Gastrocnemius medialis (tissue), 4 donors: ENCODE measurements around the gene RAD23A.

Source experiments
- POLR2A ChIP-seq, 2 donors: fragments of 450-650 bp; IDR thresholded peaks; one replicate each; pipeline ENCODE4 v1.6.1; 2017; ENCODE audit warnings: antibody characterized with exemption in 2 of 2, mild to moderate bottlenecking in 2 of 2, moderate library complexity in 2 of 2
- TF ChIP-seq, protein P1 (sequence below), 5 experiments: fragments of 450-650 bp in 3 of 5; fragments of 200-600 bp in 2 of 5; sonication (generic) in 2 of 5; IDR thresholded peaks in 4 of 5; conservative IDR thresholded peaks in 1 of 5; 1 replicate in 4 of 5; 2 replicates in 1 of 5; pipeline ENCODE4 v1.5.1; 2016 to 2019; ENCODE audit warnings: antibody characterized with exemption in 5 of 5, mild to moderate bottlenecking in 3 of 5, moderate library complexity in 3 of 5

DNA sequence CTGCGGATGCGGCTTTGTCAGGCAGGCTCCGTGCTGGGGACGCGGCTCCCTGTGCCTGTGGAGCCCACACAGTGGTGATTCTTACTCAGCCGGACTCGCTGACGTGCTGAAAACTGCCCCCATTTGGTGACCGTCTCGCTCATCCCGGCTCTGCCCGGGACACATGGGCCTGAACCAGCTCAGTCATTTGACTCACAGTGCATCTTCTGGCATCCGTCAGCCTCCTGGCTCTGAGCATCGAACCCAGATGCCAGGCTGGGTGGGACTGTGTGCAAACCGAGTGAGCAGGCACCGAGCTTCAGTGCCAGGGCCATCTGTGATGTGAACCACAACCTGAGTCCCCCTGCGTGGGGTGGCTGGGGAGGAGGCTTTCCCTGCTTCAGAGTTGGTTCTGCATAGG is 49.2 kb upstream of the RAD23A start:
- TF ChIP-seq, protein P1, sequence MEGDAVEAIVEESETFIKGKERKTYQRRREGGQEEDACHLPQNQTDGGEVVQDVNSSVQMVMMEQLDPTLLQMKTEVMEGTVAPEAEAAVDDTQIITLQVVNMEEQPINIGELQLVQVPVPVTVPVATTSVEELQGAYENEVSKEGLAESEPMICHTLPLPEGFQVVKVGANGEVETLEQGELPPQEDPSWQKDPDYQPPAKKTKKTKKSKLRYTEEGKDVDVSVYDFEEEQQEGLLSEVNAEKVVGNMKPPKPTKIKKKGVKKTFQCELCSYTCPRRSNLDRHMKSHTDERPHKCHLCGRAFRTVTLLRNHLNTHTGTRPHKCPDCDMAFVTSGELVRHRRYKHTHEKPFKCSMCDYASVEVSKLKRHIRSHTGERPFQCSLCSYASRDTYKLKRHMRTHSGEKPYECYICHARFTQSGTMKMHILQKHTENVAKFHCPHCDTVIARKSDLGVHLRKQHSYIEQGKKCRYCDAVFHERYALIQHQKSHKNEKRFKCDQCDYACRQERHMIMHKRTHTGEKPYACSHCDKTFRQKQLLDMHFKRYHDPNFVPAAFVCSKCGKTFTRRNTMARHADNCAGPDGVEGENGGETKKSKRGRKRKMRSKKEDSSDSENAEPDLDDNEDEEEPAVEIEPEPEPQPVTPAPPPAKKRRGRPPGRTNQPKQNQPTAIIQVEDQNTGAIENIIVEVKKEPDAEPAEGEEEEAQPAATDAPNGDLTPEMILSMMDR (IDR thresholded peaks at IDR 0.05 in 4 of 5, conservative IDR thresholded peaks at IDR 0.05 in 1 of 5), result no peak
- no peak for TF ChIP-seq POLR2A (IDR thresholded peaks at IDR 0.05)
